HuH-7.5 (cell line): ENCODE results near the gene SH3RF3.

Experiments used
- DNase-seq: peaks from one replicate; pipeline ENCODE4 v3.0.0; 2011; ENCODE audit warnings: low spot score

The SH3RF3 gene

GRCh38 chr2:109340381-109340780 is 211.4 kb downstream of the SH3RF3 start:
- no peak for DNase-seq

- no peak for DNase-seq
Measured at GRCh38 chr2:109341355-109342255, 212.6 kb downstream of the SH3RF3 start.

- no peak for DNase-seq
Measured at GRCh38 chr2:109342256-109342850, 213.3 kb downstream of the SH3RF3 start.

GRCh38 chr2:109342930-109343329 is 213.9 kb downstream of the SH3RF3 start:
- no peak for DNase-seq

- DNase-seq: no peak
Measured at GRCh38 chr2:109343460-109343859, 214.5 kb downstream of the SH3RF3 start.

GRCh38 chr2:109344270-109344805 is 215.3 kb downstream of the SH3RF3 start:
- DNase-seq: no peak

- no peak for DNase-seq
Measured at GRCh38 chr2:109345091-109345490, 216.1 kb downstream of the SH3RF3 start.

- DNase-seq: no peak
Measured at GRCh38 chr2:109345653-109346480, 216.9 kb downstream of the SH3RF3 start.

GRCh38 chr2:109346601-109347228 is 217.7 kb downstream of the SH3RF3 start:
- DNase-seq: no peak

- no peak for DNase-seq
Measured at GRCh38 chr2:109347626-109348025, 218.6 kb downstream of the SH3RF3 start.

- DNase-seq: no peak
Measured at GRCh38 chr2:109348190-109348589, 219.2 kb downstream of the SH3RF3 start.

GRCh38 chr2:109348671-109349502 is 219.9 kb downstream of the SH3RF3 start:
- DNase-seq: no peak

GRCh38 chr2:109349503-109350465 is 220.8 kb downstream of the SH3RF3 start:
- DNase-seq: no peak

GRCh38 chr2:109350526-109350925 is 221.5 kb downstream of the SH3RF3 start:
- no peak for DNase-seq

GRCh38 chr2:109351164-109351756 is 222.3 kb downstream of the SH3RF3 start:
- no peak for DNase-seq

- DNase-seq: no peak
Measured at GRCh38 chr2:109352056-109352897, 223.3 kb downstream of the SH3RF3 start.

GRCh38 chr2:109352898-109353689 is 224.1 kb downstream of the SH3RF3 start:
- no peak for DNase-seq
